IPS-15b (cell line): ENCODE results near the gene HIGD2B.
"Not testable (repeated sequence)": the region's sequence is repeated elsewhere in the genome, so short reads cannot be mapped to it uniquely, and the experiment has no call there.

Experiments used
- H3K27me3 ChIP-seq: one replicate; pipeline ENCODE4 v1.6.1; 2013; ENCODE audit warnings: low read length; ENCODE audit not compliant: control insufficient read depth, insufficient read depth
- H3K36me3 ChIP-seq: one replicate; pipeline ENCODE4 v1.6.1; 2013; ENCODE audit warnings: low read length; ENCODE audit not compliant: control insufficient read depth, insufficient read depth
- H3K4me1 ChIP-seq: one replicate; pipeline ENCODE4 v1.6.1; 2013; ENCODE audit warnings: mild to moderate bottlenecking, low read length; ENCODE audit not compliant: control insufficient read depth, insufficient read depth
- H3K4me3 ChIP-seq: one replicate; pipeline ENCODE4 v1.5.1; 2013; ENCODE audit warnings: low read depth, low read length
- H3K9ac ChIP-seq: one replicate; pipeline ENCODE4 v1.6.1; 2013; ENCODE audit warnings: low read depth, mild to moderate bottlenecking, low read length
- H3K9me3 ChIP-seq: one replicate; pipeline ENCODE4 v1.6.1; 2013; ENCODE audit warnings: mild to moderate bottlenecking, low read length; ENCODE audit not compliant: control insufficient read depth, insufficient read depth

HIGD2B gene

DNA sequence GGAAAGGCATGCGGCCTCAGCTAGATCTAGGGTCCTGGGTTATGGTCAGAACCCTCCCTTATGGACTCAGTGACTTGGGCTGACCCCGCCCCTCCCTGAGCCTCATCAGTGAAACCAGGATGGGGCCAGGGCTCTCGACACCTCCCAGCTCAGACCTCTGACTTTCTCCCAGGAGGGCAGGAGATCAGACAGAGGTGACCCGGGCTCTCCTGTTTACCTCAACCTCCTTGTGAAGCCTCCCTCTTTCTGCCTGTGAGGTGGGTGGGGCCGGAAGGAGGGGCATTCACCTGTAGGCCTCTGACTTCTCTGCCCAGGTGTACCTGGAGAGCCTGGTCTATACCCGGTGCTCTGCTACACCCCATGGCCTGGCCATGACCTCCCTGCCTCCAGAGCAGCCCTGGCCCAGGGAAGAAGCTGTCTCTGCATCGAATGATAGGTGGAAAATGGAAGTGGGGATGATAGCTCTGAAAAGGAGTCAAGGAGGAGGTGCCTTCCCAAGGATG lies 56.9 kb downstream of the HIGD2B start:
- H3K36me3 ChIP-seq, H3K27me3 ChIP-seq, H3K9ac ChIP-seq, H3K4me1 ChIP-seq, H3K4me3 ChIP-seq, H3K9me3 ChIP-seq: not testable (repeated sequence)

DNA sequence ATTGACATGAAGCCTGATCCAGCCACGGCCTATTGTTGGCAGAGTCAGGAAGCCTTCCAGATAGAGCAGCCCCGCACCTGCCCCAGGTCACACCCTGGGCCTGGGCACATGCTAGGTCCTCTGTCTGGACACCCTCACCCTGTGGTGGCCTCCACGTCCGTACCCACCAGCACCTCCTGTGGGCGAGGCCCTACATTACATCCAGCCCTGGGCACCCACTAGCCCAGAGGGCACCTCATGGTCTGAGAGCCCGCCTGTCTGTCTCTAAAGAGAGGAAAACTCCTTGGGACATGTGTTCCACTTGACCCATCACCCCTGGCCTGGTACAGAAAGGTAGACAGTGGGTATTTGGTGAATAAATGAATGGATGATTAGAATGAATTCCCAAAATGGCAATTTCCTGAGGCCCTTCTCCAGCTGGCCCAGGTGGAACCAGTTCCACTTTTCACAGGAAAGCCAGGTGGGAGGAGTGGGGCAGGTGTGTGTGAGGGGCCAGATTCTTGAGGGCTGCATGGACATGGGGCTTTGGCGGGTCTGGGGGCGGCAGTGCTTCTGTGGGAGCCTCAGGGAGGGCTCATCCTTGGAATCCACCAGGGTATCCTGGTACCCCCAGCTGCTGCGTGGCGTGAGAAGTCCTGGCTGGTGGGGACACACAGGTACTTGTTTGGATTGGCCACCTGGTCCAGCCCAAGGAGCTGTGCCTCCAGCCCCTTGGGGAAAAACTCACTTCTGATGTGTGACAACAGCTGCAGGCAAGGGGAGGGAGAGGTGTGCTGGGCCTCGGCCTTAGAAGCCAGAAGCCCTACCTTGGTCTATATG lies 57.5 kb downstream of the HIGD2B start:
- not testable (repeated sequence) for H3K27me3 ChIP-seq, H3K9ac ChIP-seq, H3K9me3 ChIP-seq, H3K4me1 ChIP-seq, H3K36me3 ChIP-seq, H3K4me3 ChIP-seq

DNA sequence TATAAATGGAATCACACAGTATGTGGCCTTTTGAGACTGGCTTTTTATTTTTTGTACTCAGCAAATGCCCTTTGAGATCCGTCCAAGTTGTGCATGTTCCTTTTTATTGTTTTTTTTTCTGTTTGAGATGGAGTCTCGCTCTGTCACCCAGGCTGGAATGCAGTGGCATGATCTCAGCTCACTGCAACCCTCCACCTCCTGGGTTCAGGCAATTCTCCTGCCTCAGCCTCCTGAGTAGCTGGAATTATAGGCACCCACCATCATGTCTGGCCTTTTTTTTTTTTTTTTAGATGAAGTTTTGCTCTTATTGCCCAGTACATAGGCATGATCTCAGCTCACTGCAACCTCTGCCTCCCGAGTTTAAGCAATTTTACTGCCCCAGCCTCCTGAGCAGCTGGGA lies 59.8 kb downstream of the HIGD2B start:
- not testable (repeated sequence) for H3K4me1 ChIP-seq, H3K27me3 ChIP-seq, H3K9me3 ChIP-seq, H3K9ac ChIP-seq, H3K36me3 ChIP-seq, H3K4me3 ChIP-seq
